ENCODE measurements around the gene CDKN1B.

GRCh38 chr12:12725956-12726554 lies 8.9 kb downstream of the CDKN1B start:
- TF ChIP-seq CTCF (IDR thresholded peaks at IDR 0.05) (no peak), EZH2 (IDR thresholded peaks at IDR 0.05) (no peak), EZH2phosphoT487 (IDR thresholded peaks at IDR 0.05) (no peak)
